Anterior cingulate cortex (tissue), 58 donors: ENCODE measurements around the gene HSF5.
"Not testable (repeated sequence)": the region's sequence is repeated elsewhere in the genome, so short reads cannot be mapped to it uniquely, and the experiment has no call there.

Experiments
- DNase-seq, 58 donors: peaks; one replicate each; lab custom pipeline; 2025; lab: John Stamatoyannopoulos, UW

The HSF5 gene

GRCh38 chr17:58492238-58493121 is 4.3 kb upstream of the HSF5 start:
- DNase-seq: no peak

- DNase-seq: no peak
Observed at GRCh38 chr17:58491510-58492045, 3.4 kb upstream of the HSF5 start.

- DNase-seq: no peak
Observed at GRCh38 chr17:58488428-58488890, 251 bp upstream of the HSF5 start.

- DNase-seq: no peak
Observed at GRCh38 chr17:58484600-58484999, 3.6 kb downstream of the HSF5 start.

- not testable (repeated sequence) for DNase-seq
Observed at GRCh38 chr17:58481798-58482197, 6.4 kb downstream of the HSF5 start.

- DNase-seq: no peak
Observed at GRCh38 chr17:58480090-58480489, 8.1 kb downstream of the HSF5 start.

- no peak for DNase-seq
Observed at GRCh38 chr17:58476812-58477211, 11.4 kb downstream of the HSF5 start.

GRCh38 chr17:58475985-58476384 is 12.2 kb downstream of the HSF5 start:
- DNase-seq: no peak

GRCh38 chr17:58470356-58470755 is 17.9 kb downstream of the HSF5 start:
- no peak for DNase-seq

GRCh38 chr17:58468944-58469343 is 19.3 kb downstream of the HSF5 start:
- no peak for DNase-seq

- no peak for DNase-seq
Observed at GRCh38 chr17:58455491-58455890, 32.7 kb downstream of the HSF5 start.

- DNase-seq: no peak
Observed at GRCh38 chr17:58452738-58453137, 35.5 kb downstream of the HSF5 start.

- peak in 26 of 58 donors; percentile 1 to 29 (median 5) for DNase-seq
Observed at GRCh38 chr17:58447039-58447975, 40.9 kb downstream of the HSF5 start.

- DNase-seq: no peak
Observed at GRCh38 chr17:58446086-58446485, 42.1 kb downstream of the HSF5 start.

- no peak for DNase-seq
Observed at GRCh38 chr17:58436805-58437239, 51.4 kb downstream of the HSF5 start.

GRCh38 chr17:58436245-58436644 is 52.0 kb downstream of the HSF5 start:
- no peak for DNase-seq

GRCh38 chr17:58432806-58433573 is 55.2 kb downstream of the HSF5 start:
- no peak for DNase-seq

- DNase-seq: no peak
Observed at GRCh38 chr17:58427807-58428206, 60.4 kb downstream of the HSF5 start.

- no peak for DNase-seq
Observed at GRCh38 chr17:58421711-58422110, 66.5 kb downstream of the HSF5 start.

- no peak for DNase-seq
Observed at GRCh38 chr17:58420827-58421226, 67.4 kb downstream of the HSF5 start.
